NCI-H345 treated with DMSO at 0.1 percent for 48 hours (cell line): ENCODE results near the gene SH3RF2.
"Not testable (repeated sequence)": the region's sequence is repeated elsewhere in the genome, so short reads cannot be mapped to it uniquely, and the experiment has no call there.

Source experiments
- DNase-seq: peaks from one replicate; lab custom pipeline; 2025; ENCODE audit not compliant: unreplicated experiment; lab: John Stamatoyannopoulos, UW

The SH3RF2 gene

GRCh38 chr5:145976431-145977155 is 40.2 kb downstream of the SH3RF2 start:
- no peak for DNase-seq

GRCh38 chr5:145978171-145978570 is 41.8 kb downstream of the SH3RF2 start:
- DNase-seq: no peak

- no peak for DNase-seq
These were observed 42.3 kb downstream of the SH3RF2 start for GRCh38 chr5:145978708-145979107.

GRCh38 chr5:145979270-145980223 is 43.2 kb downstream of the SH3RF2 start:
- DNase-seq: no peak

GRCh38 chr5:145980259-145980658 is 43.9 kb downstream of the SH3RF2 start:
- no peak for DNase-seq

GRCh38 chr5:145980718-145981117 is 44.3 kb downstream of the SH3RF2 start:
- no peak for DNase-seq

- no peak for DNase-seq
These were observed 45.5 kb downstream of the SH3RF2 start for GRCh38 chr5:145981589-145982571.

- no peak for DNase-seq
These were observed 46.4 kb downstream of the SH3RF2 start for GRCh38 chr5:145982572-145983318.

GRCh38 chr5:145983446-145983845 is 47.1 kb downstream of the SH3RF2 start:
- no peak for DNase-seq

GRCh38 chr5:145984072-145984471 is 47.7 kb downstream of the SH3RF2 start:
- no peak for DNase-seq

GRCh38 chr5:145987856-145988255 is 51.5 kb downstream of the SH3RF2 start:
- no peak for DNase-seq

- DNase-seq: no peak
These were observed 52.6 kb downstream of the SH3RF2 start for GRCh38 chr5:145988993-145989392.

- no peak for DNase-seq
These were observed 53.0 kb downstream of the SH3RF2 start for GRCh38 chr5:145989428-145989827.

- DNase-seq: no peak
These were observed 53.8 kb downstream of the SH3RF2 start for GRCh38 chr5:145990170-145990569.

GRCh38 chr5:145991044-145991575 is 54.7 kb downstream of the SH3RF2 start:
- no peak for DNase-seq

GRCh38 chr5:145993538-145993937 is 57.2 kb downstream of the SH3RF2 start:
- DNase-seq: not testable (repeated sequence)

GRCh38 chr5:145996135-145996534 is 59.8 kb downstream of the SH3RF2 start:
- no peak for DNase-seq

- no peak for DNase-seq
These were observed 62.8 kb downstream of the SH3RF2 start for GRCh38 chr5:145999208-145999607.

- DNase-seq: no peak
These were observed 63.7 kb downstream of the SH3RF2 start for GRCh38 chr5:146000072-146000471.
